IMR-90 (cell line): ENCODE results near the gene TMPRSS2.

ENCODE experiments used
- CTCF ChIP-seq: conservative IDR thresholded peaks from 2 replicates; pipeline ENCODE4 v1.5.1; 2012; ENCODE audit warnings: mild to moderate bottlenecking, low read depth, low read length, improper control_type of control experiment
- FOS ChIP-seq: fragments of 150-350 bp; IDR thresholded peaks from 2 replicates; pipeline ENCODE4 v1.6.1; 2016; ENCODE audit warnings: low read depth, low read length
- MAFK ChIP-seq: IDR thresholded peaks from 2 replicates; pipeline ENCODE4 v1.6.1; 2012; ENCODE audit warnings: low read depth, low read length, improper control_type of control experiment
- POLR2A ChIP-seq: IDR thresholded peaks from 2 replicates; pipeline ENCODE4 v1.6.1; 2012; ENCODE audit warnings: mild to moderate bottlenecking, low read depth, low read length
- RAD21 ChIP-seq: IDR thresholded peaks from 2 replicates; pipeline ENCODE4 v1.6.1; 2012; ENCODE audit warnings: low read length, improper control_type of control experiment
- SMC3 ChIP-seq: fragments of 150-350 bp; IDR thresholded peaks from 2 replicates; pipeline ENCODE4 v1.6.1; 2016; ENCODE audit warnings: low read depth, mild to moderate bottlenecking, antibody characterized with exemption, low read length, moderate library complexity

- TF ChIP-seq RAD21, result no peak
- TF ChIP-seq CTCF, result no peak
- no peak for TF ChIP-seq POLR2A
- no peak for TF ChIP-seq SMC3
- no peak for TF ChIP-seq FOS
- no peak for TF ChIP-seq MAFK
Observed at GRCh38 chr21:41446586-41446985, 61.4 kb downstream of the TMPRSS2 start.
